Stimulated activated CD8-positive, alpha-beta memory T cell treated with anti-CD3 and anti-CD28 coated beads, Interleukin-4, amount 100 ng/mL, for 24 hours (primary cell): ENCODE data around the gene AMMECR1L.
"Not testable (repeated sequence)": the region's sequence is repeated elsewhere in the genome, so short reads cannot be mapped to it uniquely, and the experiment has no call there.

ENCODE experiments used
- DNase-seq: peaks from one replicate; pipeline ENCODE4 v3.0.0-alpha.2; 2020; ENCODE audit warnings: low read depth

AMMECR1L gene

GRCh38 chr2:127885780-127886592 is at the start of gene AMMECR1L:
AMMECR1L (minus strand) TSS chr2:127885956; CDS start chr2:127874234, 11,722 bp downstream.
- peak; percentile 53 for DNase-seq

GRCh38 chr2:127935337-127935736 is 49.6 kb upstream of the AMMECR1L start:
- DNase-seq: no peak

- DNase-seq: no peak
These were observed 46.6 kb upstream of the AMMECR1L start for GRCh38 chr2:127932199-127932876.

- DNase-seq: no peak
These were observed 43.7 kb upstream of the AMMECR1L start for GRCh38 chr2:127929449-127929848.

- no peak for DNase-seq
These were observed 41.6 kb upstream of the AMMECR1L start for GRCh38 chr2:127927384-127927783.

DNA sequence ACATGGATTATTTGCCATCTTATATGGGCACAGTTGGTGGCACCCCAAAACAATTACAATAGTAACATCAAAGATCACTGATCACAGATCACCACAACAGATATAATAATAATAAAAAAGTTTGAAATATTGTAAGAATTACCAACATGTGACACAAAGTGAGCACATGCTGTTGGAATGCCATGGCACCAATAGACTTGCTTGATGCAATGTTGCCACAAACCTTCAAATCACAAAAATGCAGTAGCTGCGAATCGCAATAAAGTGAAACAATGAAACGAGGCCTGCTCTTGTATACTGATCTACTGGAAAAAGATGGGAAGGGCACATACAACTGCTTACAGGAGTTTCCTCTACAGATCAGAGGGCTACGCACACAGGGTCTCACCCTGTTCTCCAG is 32.2 kb upstream of the AMMECR1L start:
- DNase-seq: no peak

- no peak for DNase-seq
These were observed 28.2 kb upstream of the AMMECR1L start for GRCh38 chr2:127913808-127914457.

GRCh38 chr2:127911737-127912136 is 26.0 kb upstream of the AMMECR1L start:
- no peak for DNase-seq

DNA sequence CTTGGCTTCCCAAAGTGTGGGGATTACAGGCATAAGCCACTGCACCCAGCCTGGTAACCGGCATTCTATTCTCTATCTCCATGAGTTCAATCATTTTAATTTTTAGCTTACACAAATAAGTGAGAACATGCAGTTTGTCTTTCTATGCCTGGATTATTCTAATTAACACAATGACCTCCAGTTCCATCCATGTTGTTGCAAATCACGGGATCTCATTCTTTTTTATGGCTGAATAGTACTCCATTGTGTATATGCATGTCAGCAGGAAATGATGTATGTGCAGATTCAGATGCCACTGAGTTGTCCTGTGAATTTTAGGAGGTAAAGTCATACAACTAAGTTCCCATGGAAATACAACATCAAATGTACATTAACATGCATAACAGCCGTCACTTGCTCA is 24.7 kb upstream of the AMMECR1L start:
- no peak for DNase-seq

DNA sequence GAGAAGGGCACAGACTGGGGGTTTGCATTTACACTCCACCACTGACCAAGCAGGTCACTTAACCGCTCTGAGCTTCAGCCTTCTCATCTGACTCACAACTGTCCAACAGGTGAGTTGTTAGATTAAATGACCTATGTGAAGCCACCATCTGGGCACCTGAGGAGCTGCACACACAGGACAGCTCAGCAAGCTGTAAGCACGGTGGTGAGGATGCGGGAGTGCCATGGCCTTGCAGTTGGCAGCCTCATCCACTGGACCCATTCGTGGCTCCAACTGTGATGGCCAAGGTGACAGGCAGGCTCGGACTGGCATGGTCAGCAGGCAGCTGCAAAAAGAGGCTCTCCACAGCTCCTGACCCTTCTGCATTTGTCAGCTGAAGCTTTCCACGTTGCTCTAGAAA is 23.3 kb upstream of the AMMECR1L start:
- DNase-seq: no peak

- not testable (repeated sequence) for DNase-seq
These were observed 22.1 kb upstream of the AMMECR1L start for GRCh38 chr2:127907733-127908400.

DNA sequence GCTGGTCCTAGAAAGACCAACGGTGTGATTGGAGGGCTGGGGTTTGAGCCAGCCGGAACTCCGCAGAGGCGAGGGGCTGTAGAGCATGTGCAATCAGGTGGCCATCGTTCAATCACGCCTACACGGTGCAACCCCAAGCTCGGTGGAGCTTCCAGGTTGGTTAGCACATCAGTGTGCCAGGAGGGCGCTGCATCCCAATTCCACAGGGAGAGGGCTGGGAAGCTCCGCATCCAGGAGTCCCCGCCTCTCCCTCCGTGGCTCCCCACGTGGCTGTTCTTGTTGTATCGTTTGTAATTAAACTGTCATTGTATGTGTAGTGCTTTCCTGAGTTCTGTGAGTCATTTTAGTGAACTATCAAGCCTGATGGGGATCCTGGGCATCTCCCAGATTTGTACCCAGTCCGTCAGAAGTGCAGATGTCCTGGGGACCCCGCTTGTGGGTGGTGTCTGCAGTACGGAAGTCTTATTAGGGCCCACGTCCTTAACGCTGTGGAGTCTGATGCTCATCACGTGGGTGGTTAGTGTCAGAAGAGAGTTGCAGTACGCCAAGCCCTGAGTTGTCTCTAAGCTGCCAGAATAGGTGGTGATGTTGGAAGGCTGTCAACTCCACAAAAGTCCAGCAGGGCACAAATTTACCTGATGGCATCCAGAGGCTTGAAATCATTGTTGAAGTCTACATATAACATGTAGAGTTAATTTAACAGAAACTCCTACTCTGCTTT is 20.6 kb upstream of the AMMECR1L start:
- no peak for DNase-seq

- no peak for DNase-seq
These were observed 15.7 kb upstream of the AMMECR1L start for GRCh38 chr2:127901339-127902056.

DNA sequence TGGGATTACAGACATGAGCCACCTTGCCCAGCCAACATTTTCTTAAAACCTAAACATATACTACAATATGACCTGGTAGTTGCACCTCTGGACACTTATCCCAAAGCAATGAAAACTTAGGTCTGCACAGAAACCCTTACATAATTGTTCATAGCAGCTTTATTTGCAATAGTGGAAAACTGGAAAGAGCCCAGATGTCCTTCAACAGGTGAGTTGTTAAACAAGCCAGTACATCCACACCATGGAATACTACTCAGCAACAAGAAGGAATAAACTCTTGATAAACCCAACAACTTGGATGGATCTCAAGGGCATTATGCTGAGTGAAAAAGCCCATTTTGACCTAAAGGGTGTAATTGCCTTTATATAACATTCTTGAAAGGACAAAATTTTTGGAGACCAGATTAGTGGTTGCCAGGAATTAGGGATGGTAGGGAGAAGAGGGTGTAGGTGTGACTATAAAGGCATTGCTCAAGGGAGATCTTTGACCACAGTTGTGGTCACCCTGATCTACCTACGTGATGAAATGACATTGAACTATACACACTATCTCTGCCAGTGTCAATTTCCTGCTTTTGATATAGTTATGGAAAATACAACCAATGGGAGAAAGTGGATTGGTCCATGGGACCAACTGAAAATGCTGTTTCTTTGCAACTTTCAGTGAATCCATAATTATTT is 11.9 kb upstream of the AMMECR1L start:
- DNase-seq: no peak

- DNase-seq: no peak
These were observed 7.7 kb upstream of the AMMECR1L start for GRCh38 chr2:127893494-127893893.

DNA sequence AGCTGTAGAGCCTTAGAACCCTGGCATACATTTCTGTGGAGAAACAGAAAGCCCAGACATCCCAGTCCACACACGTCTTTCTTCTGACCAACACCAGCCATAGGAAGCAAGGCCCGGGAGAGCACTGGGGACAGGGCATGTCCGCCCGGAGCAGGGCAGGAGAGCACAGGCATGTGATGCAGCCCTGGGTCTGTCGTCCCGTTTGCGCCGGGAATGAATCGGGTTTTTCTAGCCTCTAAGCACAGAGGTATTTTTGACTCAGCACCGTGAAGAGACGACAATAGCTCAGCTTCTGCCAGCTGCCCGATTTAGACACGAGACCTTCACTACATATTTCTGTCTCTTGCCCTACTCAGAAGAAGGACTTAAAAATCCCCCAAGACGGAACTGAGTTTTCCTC is 7.3 kb upstream of the AMMECR1L start:
- no peak for DNase-seq

- DNase-seq: no peak
These were observed 6.1 kb upstream of the AMMECR1L start for GRCh38 chr2:127891811-127892210.

DNA sequence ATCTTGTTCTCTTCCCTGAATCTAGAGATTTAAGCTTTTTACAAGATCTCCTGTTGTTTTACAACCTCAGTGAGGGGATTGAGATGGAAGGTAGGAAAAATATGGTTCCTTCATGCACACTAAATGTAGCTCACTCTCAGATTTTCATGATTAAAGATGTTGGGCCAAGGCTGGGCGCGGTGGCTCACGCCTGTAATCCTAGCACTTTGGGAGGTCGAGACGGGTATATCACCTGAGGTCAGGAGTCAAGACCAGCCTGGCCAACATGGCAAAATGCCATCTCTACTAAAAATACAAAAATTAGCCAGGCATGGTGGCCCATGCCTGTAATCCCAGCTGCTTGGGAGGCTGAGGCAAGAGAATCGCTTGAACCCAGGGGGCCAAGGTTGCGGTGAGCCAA is 5.0 kb upstream of the AMMECR1L start:
- DNase-seq: not testable (repeated sequence)

GRCh38 chr2:127888772-127889171 is 3.0 kb upstream of the AMMECR1L start:
- DNase-seq: no peak

GRCh38 chr2:127887776-127888130 is 2.0 kb upstream of the AMMECR1L start:
- no peak for DNase-seq
